ENCODE results near the gene NEO1.

The NEO1 gene

DNA sequence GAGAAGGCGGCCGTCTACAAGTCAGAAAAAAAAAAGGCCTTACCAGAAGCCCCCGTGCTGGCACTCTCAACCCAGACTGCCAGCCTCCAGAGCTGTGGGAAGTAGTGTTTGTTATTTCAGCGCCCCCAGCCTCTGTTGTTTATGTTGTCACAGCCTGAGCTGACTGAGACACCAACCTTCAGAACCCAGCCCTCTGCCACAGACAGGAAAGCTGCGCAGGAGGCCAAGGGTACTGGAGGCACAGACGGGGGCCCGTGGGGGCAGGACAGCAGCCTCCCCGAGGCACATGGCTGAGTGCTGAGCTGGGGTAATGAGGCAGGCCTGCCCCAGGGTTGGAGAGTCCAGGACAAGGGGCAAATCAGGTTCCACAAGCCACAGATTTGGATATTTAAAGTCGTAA, 282.8 kb downstream of the NEO1 start:
- Histone ChIP-seq H3K9ac (no peak overlapping the region), H2AFZ (ENCODE audit: low read depth) (no peak overlapping the region), H3K4me1 (ENCODE audit: low read depth, poor library complexity, severe bottlenecking) (no peaks in the 10 kb centered on the region), H3K27ac (no peak overlapping the region), H3K4me3 (IDR thresholded peaks at IDR 0.05; ENCODE audit: insufficient read depth, low read depth, low read length) (no peak overlapping the region), H3K4me2 (no peak overlapping the region), H4K20me1 (ENCODE audit: insufficient read depth) (no peaks in the 10 kb centered on the region), H3K79me2 (ENCODE audit: insufficient read depth, low read depth) (no peaks in the 10 kb centered on the region), H3K36me3 (ENCODE audit: insufficient read depth) (no peaks in the 10 kb centered on the region), H3K27me3 (ENCODE audit: insufficient read depth, low read depth) (peaks cover 32% of the 10 kb centered on the region; the same call in 1 of the 2 replicates)
- no peak for TF ChIP-seq CTCF (conservative IDR thresholded peaks at IDR 0.05; ENCODE audit: low read depth, low read length)

DNA sequence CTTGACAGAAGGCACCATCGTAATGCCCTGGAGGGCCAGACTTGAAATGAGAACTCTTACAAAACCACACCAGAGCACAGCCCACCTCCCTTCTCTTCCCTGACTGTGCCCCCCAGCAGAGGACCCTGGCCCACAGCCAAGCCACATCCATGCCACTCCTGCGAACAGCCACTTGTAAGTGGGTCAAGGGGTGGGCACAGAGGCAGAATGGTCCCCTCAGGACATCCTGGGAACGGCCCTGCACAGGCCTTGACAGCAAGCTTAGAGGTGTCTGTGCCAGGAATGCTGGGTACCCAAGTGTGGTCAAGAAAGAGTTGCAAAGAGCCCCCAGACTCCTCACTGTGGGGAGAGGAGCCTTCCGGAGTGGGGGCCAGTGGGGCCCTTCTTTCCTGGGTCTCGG, 283.2 kb downstream of the NEO1 start:
- H3K4me2 ChIP-seq, result no peak overlapping the region

GRCh38 chr15:73336756-73337155, 284.5 kb downstream of the NEO1 start:
- no peak for TF ChIP-seq CTCF (conservative IDR thresholded peaks at IDR 0.05; ENCODE audit: low read depth, low read length)
- H3K79me2 ChIP-seq (ENCODE audit: insufficient read depth, low read depth), result no peaks in the 10 kb centered on the region
- H2AFZ ChIP-seq (ENCODE audit: low read depth), result no peak overlapping the region
- H3K27ac ChIP-seq, result no peak overlapping the region
- no peaks in the 10 kb centered on the region for H4K20me1 ChIP-seq (ENCODE audit: insufficient read depth)
- H3K4me3 ChIP-seq (IDR thresholded peaks at IDR 0.05; ENCODE audit: insufficient read depth, low read depth, low read length), result no peak overlapping the region
- peaks cover 28% of the 10 kb centered on the region; the same call in 1 of the 2 replicates for H3K27me3 ChIP-seq (ENCODE audit: insufficient read depth, low read depth)
- H3K4me1 ChIP-seq (ENCODE audit: low read depth, poor library complexity, severe bottlenecking), result no peaks in the 10 kb centered on the region
- no peak overlapping the region for H3K9ac ChIP-seq
- no peak overlapping the region for H3K4me2 ChIP-seq
- no peaks in the 10 kb centered on the region for H3K36me3 ChIP-seq (ENCODE audit: insufficient read depth)

More for the DNA sequence above, 283.2 kb downstream of the NEO1 start:
- H3K4me3 ChIP-seq (IDR thresholded peaks at IDR 0.05; ENCODE audit: insufficient read depth, low read depth, low read length), result no peak overlapping the region
- H3K36me3 ChIP-seq (ENCODE audit: insufficient read depth), result no peaks in the 10 kb centered on the region
- H3K9ac ChIP-seq, result no peak overlapping the region
- H2AFZ ChIP-seq (ENCODE audit: low read depth), result no peak overlapping the region
- peaks cover 32% of the 10 kb centered on the region; the same call in 1 of the 2 replicates for H3K27me3 ChIP-seq (ENCODE audit: insufficient read depth, low read depth)
- no peaks in the 10 kb centered on the region for H4K20me1 ChIP-seq (ENCODE audit: insufficient read depth)
- no peak overlapping the region for H3K27ac ChIP-seq
- no peaks in the 10 kb centered on the region for H3K4me1 ChIP-seq (ENCODE audit: low read depth, poor library complexity, severe bottlenecking)
- no peak for TF ChIP-seq CTCF (conservative IDR thresholded peaks at IDR 0.05; ENCODE audit: low read depth, low read length)
- H3K79me2 ChIP-seq (ENCODE audit: insufficient read depth, low read depth), result no peaks in the 10 kb centered on the region

- H2AFZ ChIP-seq (ENCODE audit: low read depth), result no peak overlapping the region
- H3K4me2 ChIP-seq, result no peak overlapping the region
- no peak for TF ChIP-seq CTCF (conservative IDR thresholded peaks at IDR 0.05; ENCODE audit: low read depth, low read length)
- H4K20me1 ChIP-seq (ENCODE audit: insufficient read depth), result no peaks in the 10 kb centered on the region
- no peaks in the 10 kb centered on the region for H3K36me3 ChIP-seq (ENCODE audit: insufficient read depth)
- H3K27me3 ChIP-seq (ENCODE audit: insufficient read depth, low read depth), result peaks cover 28% of the 10 kb centered on the region; the same call in 1 of the 2 replicates
- no peak overlapping the region for H3K27ac ChIP-seq
- H3K9ac ChIP-seq, result no peak overlapping the region
- no peak overlapping the region for H3K4me3 ChIP-seq (IDR thresholded peaks at IDR 0.05; ENCODE audit: insufficient read depth, low read depth, low read length)
- no peaks in the 10 kb centered on the region for H3K4me1 ChIP-seq (ENCODE audit: low read depth, poor library complexity, severe bottlenecking)
- no peaks in the 10 kb centered on the region for H3K79me2 ChIP-seq (ENCODE audit: insufficient read depth, low read depth)
These were observed 284.9 kb downstream of the NEO1 start for GRCh38 chr15:73337187-73337586.
